ENCODE data around the gene RGL1. TPM values are rescaled to one million over a fixed set of nuclear protein-coding genes. Genes with fewer than 3 reads are reported as not detected.

Gene RGL1
- total RNA-seq, 1 experiment from 2014 or later, result 1.3 TPM

GRCh38 chr1:183859119-183859518, 54.2 kb downstream of the RGL1 start:
- ChIA-PET CTCF (no interaction called here), POLR2A (no interaction called here), RAD21 (ENCODE audit: low non-redundant PET in 1 of 2, low total read pairs in 2 of 2, uncharacterized antibody in 2 of 2, unreplicated experiment in 2 of 2) (no interaction called here)
- no peaks in the 10 kb centered on the region for H3K36me3 ChIP-seq (ENCODE audit: control insufficient read depth in 1 of 2, insufficient read depth in 2 of 2, low read length in 2 of 2)
- H3K4me3 ChIP-seq (replicated peaks in 1 of 2; ENCODE audit: low read depth in 1 of 2, low read length in 2 of 2), result no peak overlapping the region
- no peaks in the 10 kb centered on the region for H3K79me2 ChIP-seq (ENCODE audit: insufficient read depth, low read length)
- H2AFZ ChIP-seq (ENCODE audit: low read depth, low read length, poor library complexity, severe bottlenecking), result no peak overlapping the region
- TF ChIP-seq, protein P1, sequence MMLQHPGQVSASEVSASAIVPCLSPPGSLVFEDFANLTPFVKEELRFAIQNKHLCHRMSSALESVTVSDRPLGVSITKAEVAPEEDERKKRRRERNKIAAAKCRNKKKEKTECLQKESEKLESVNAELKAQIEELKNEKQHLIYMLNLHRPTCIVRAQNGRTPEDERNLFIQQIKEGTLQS (IDR thresholded peaks at IDR 0.05), result no peak
- TF ChIP-seq CBX3 (IDR thresholded peaks at IDR 0.05; ENCODE audit: low read depth) (no peak), TCF7L2 (IDR thresholded peaks at IDR 0.05; ENCODE audit: borderline replicate concordance, extremely low read depth, insufficient read depth, insufficient read length) (no peak), FOSL1 (IDR thresholded peaks at IDR 0.05; ENCODE audit: low read depth) (no peak), EZH2 (IDR thresholded peaks at IDR 0.05) (no peak), EZH2phosphoT487 (IDR thresholded peaks at IDR 0.05; ENCODE audit: borderline replicate concordance) (no peak), SIN3A (IDR thresholded peaks at IDR 0.05; ENCODE audit: low read depth) (no peak), RAD21 (IDR thresholded peaks at IDR 0.05; ENCODE audit: low read depth) (no peak), REST (IDR thresholded peaks at IDR 0.05; ENCODE audit: low read depth) (no peak), POLR2AphosphoS5 (IDR thresholded peaks at IDR 0.05; ENCODE audit: low read depth, low read length) (no peak), CEBPB (IDR thresholded peaks at IDR 0.05; ENCODE audit: low read depth) (no peak), CTCF (IDR thresholded peaks at IDR 0.05 in 2 of 3, conservative IDR thresholded peaks at IDR 0.05 in 1 of 3; ENCODE audit: borderline replicate concordance in 1 of 3, insufficient read depth in 1 of 3, low read depth in 2 of 3, low read length in 2 of 3) (no peak), YY1 (IDR thresholded peaks at IDR 0.05; ENCODE audit: extremely low read depth, insufficient replicate concordance, low read depth, low read length) (no peak), POLR2A (IDR thresholded peaks at IDR 0.05; ENCODE audit: borderline replicate concordance, extremely low read depth, insufficient read depth, insufficient read length) (no peak), ELF1 (IDR thresholded peaks at IDR 0.05; ENCODE audit: borderline replicate concordance, low read depth) (no peak), ZBTB33 (IDR thresholded peaks at IDR 0.05; ENCODE audit: extremely low read depth, insufficient replicate concordance, low read length) (no peak), ZNF274 (IDR thresholded peaks at IDR 0.05; ENCODE audit: low read depth, low read length) (no peak), JUND (IDR thresholded peaks at IDR 0.05) (no peak)
- no peaks in the 10 kb centered on the region for H3K4me1 ChIP-seq (ENCODE audit: control insufficient read depth in 1 of 2, insufficient read depth in 2 of 2, low read length in 2 of 2)
- intact Hi-C loops (cut with micrococcal nuclease), result no loop called here
- H3K27me3 ChIP-seq (ENCODE audit: insufficient read depth, low read length), result no peaks in the 10 kb centered on the region
- no peak overlapping the region for H3K4me2 ChIP-seq (ENCODE audit: low read length)
- no peaks in the 10 kb centered on the region for H3K9me2 ChIP-seq (ENCODE audit: insufficient read depth)
- no peak for ATAC-seq
- DNase-seq (ENCODE audit: low read depth, low spot score), result no peak
- no peak overlapping the region for H3K9ac ChIP-seq (ENCODE audit: low read length)
- no peaks in the 10 kb centered on the region for H4K20me1 ChIP-seq (ENCODE audit: insufficient read depth)
- H3K9me3 ChIP-seq (ENCODE audit: control insufficient read depth in 1 of 2, insufficient read depth in 1 of 2, low read depth in 1 of 2, low read length in 2 of 2), result no peaks in the 10 kb centered on the region
- H3K27ac ChIP-seq (ENCODE audit: low read depth, low read length), result no peak overlapping the region
- BruUV-seq (replicated peaks), result no TSS peak
